ENCODE data around the gene NACC2.
"Not testable (repeated sequence)": the region's sequence is repeated elsewhere in the genome, so short reads cannot be mapped to it uniquely, and the experiment has no call there.

NACC2 gene

DNA sequence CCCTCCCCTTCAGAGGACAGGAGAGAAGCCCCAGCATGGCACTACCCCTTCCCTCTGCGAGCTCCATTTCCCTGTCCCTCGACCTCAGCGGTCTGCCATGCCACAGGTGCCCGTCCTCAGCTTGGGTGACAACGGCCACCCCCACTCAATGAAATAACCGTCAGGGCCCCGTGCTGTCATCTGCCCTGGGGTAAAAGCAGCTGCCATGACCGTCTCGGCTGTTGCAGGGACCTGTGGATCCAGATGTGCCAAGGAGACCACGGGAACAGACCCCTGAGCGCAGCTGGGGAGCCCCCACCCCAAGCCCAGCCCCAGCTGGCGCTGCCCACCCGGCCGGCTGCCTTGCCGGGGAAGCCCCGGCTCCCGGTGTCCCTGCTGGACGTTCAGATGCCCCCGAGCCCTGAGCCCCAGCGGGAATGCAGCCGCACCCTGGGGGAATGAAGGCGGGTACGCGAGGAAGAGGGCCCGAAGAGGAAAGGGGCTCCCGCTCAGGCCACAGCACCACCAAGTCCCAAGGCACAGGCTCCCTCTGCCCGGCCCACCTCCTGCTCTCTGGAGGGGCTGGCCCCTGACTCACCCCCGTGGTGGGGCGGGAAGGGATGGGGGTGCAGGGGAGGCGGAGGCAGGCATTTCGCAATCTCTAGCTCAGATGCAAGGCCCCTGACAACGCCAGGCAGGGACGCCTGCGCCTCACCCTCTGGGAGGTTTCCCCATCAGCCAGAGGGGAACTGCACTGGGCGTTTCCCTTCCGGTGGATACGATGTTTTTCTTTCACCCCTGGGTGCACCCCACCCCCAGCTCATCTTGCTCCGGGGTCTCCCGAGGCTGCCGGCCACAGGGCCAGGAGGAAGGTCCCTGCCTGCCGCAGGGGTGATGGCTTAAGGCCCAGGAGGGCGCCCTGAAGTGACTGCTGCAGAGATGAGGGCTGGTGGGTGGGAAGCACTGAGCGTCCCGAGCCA is 49.2 kb downstream of the NACC2 start:
- no peak for DNase-seq (ENCODE audit: low read depth, low spot score)

GRCh38 chr9:136044971-136045594 is 50.0 kb downstream of the NACC2 start:
- no peak for DNase-seq (ENCODE audit: low read depth, low spot score)

DNA sequence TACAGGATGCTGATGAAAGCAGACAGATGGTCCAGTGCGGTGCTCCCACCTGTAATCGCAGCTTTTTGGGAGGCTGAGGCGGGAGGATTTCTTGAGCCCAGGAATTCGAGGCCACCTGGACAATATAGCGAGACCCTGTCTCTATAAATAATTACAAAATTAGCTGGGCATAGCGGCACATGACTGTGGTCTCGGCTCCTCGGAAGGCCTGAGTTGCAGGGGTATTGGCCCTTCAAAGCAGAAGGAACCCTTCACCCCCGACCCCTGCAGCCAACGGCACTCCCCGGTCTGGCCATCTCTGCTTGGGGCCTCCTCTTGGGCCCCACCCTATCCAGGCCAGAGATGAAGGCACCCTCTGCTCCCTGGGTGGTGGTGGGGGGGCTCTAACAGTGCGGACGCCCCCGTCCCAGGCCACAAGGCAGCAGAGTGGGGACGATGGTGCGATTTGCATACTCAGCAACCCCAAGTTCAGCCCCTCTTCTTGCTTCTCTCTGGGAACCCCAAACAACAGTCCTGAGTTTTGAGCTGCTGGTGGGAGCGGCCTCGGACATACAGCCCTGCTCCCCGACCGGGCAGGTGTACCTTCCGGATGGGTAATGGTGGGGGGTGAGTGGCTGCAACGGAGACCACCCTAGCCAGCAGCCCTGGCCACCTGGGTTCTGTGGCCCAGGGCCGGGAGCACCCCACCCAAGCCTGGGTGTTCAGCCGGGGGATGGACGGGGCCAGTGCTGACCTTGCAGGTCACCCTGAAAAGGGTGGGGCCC is 50.7 kb downstream of the NACC2 start:
- no peak for DNase-seq (ENCODE audit: low read depth, low spot score)

DNA sequence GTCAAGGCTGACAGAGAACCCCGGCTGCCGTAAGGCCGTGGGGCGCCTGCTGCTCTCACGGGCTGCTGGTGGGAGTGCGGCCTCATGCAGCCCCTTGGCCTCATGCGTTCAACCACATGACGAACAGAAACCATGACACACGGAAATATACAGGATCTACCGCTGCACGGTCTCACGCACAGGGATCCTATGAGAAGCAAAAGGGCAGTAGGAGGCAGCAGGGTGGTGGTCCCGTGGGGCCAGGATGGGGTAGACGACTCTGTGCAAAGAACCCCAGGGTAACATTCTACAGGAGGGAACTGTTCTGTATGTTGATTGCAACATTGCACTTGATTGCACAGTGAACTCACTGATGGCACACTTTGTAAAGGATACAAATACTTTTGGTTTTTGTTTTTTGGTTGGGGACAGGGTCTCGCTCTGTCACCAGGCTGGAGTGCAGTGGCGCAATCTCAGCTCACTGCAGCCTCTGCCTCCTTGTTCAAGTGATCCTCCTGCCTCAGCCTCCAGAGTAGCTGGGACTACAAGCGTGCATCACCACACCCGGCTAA is 51.6 kb downstream of the NACC2 start:
- DNase-seq (ENCODE audit: low read depth, low spot score), result no peak

- no peak for DNase-seq (ENCODE audit: low read depth, low spot score)
Observed at GRCh38 chr9:136042541-136042940, 52.5 kb downstream of the NACC2 start.

- DNase-seq (ENCODE audit: low read depth, low spot score), result not testable (repeated sequence)
Observed at GRCh38 chr9:136040848-136041247, 54.2 kb downstream of the NACC2 start.

- no peak for DNase-seq (ENCODE audit: low read depth, low spot score)
Observed at GRCh38 chr9:136039488-136039887, 55.6 kb downstream of the NACC2 start.

GRCh38 chr9:136036848-136037247 is 58.2 kb downstream of the NACC2 start:
- no peak for DNase-seq (ENCODE audit: low read depth, low spot score)

GRCh38 chr9:136036050-136036449 is 59.0 kb downstream of the NACC2 start:
- no peak for DNase-seq (ENCODE audit: low read depth, low spot score)

DNA sequence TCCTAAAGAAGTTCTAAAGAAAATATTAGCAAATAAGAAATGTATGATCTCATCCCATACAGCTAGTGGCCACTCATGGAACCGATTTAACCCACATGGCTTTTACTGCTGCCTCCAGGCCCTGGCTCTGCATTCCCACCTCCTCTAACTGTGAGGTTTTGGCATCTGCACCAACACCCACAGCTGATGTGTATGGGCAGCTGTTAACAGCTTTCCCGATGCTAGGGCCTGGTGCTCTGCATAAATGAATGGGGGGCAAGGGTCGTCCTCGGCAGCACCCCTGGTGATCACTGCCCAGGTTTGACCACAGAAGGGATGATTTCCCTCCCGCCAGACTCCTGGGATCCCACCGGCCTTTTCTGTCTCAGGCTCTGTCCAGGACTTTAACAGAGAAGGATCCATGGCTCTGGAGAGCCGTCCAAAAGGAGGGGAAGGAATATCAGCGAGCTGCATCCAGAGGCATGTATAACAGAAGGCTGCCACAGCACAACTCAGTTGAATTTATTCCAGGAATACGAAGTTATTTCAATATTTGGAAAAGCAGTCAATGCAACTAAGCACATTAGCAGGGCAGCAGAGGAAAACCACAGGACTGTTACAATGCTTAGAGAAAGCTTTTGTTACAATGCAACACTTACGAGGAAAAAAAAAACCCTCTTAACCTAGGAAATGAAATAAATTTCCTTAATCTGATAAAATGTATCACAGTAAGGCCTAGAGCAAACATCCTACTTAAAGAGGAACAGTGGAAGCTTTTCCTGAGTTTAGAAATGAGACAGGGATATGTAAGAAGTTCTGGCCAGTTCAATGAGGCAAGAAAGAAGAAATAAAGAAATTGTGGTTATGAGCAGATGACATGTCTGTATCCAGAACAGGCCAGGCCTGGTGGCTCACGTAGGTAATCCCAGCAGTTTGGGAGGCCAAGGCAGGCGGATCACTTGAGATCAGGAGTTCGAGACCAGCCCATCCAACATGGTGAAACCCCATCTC is 63.1 kb downstream of the NACC2 start:
- no peak for DNase-seq (ENCODE audit: low read depth, low spot score)

DNA sequence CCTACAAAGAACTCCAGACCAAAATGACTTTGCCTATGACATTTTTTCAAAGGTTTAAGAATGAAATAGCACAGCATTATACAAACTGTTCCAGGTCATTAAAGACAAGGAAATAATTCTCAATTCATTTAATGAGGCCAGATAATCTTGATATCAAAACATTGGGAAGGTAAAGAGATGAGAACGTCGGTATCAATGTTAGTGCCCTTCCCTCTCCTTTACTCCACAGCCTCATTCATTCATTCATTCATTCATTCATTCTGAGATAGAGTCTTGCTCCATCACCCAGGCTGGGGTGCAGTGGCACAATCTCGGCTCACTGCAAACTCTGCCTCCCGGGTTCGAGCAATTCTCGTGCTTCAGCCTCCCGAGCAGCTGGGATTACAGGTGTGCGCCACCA is 64.0 kb downstream of the NACC2 start:
- DNase-seq (ENCODE audit: low read depth, low spot score), result no peak

DNA sequence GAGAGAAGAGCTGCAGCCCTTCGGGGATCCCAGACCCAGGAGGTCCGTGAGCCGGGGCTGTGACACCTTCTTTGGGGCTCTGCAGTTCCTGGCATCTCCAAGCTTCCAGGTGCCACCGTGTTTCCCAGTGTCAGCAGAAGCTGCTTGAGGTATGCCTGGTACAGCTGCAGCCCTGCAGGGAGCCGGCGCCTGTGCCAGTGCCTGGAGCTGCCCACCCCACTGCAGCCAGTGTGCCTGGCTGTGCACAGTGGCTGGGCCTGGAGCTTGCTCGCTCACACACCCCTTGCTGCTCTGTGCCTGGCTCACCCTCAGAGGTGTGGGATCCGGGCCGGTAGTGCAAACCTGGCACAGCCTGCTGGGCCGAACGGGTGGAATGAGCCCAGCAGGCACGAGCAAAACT is 65.5 kb downstream of the NACC2 start:
- DNase-seq (ENCODE audit: low read depth, low spot score), result no peak

- DNase-seq (ENCODE audit: low read depth, low spot score), result no peak
Observed at GRCh38 chr9:136028760-136029470, 66.2 kb downstream of the NACC2 start.

DNA sequence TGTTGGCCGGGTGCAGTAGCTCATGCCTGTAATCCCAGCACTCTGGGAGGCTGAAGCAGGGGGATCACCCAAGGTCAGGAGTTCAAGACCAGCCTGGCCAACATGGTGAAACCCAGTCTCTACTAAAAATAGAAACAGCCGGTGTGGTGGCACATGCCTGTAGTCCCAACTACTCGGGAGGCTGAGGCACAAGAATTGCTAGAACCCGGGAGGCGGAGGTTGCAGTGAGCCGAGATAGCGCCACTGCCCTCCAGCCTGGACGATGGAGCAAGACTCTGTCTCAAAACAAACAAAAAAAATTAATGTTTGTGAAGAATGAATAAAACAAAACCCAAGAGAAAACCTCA is 68.2 kb downstream of the NACC2 start:
- DNase-seq (ENCODE audit: low read depth, low spot score), result not testable (repeated sequence)

- no peak for DNase-seq (ENCODE audit: low read depth, low spot score)
Observed at GRCh38 chr9:136026266-136026942, 68.7 kb downstream of the NACC2 start.

GRCh38 chr9:136025481-136025880 is 69.6 kb downstream of the NACC2 start:
- DNase-seq (ENCODE audit: low read depth, low spot score), result no peak

DNA sequence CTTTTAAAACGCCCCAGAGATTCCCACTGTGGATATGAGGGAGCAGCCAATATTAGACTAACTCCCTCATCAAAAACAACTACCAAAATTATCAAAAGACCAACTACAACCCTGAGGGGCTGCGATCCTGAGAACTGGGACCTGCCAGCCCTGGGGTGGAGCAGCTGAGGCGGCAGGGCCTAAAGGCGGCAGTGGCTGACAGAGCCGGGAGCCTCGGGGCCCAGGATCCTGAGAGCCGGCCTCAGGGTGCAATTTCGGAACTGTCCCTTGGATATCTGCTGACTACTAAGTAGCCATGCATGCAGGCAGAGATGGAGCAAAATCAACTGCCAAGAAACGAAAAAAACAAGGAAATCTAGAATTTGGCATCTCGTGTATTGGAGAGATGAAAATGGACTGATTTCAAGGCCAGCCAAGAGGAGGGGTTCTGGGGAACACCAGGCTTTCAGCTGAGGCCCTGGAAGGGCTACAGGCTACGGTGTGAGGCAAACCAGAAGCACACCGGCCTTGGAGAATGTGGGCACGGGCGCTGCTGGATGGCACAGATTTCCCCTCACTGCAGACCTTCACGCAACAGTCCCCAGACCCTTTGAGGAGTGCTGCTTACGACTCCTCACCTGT is 70.3 kb downstream of the NACC2 start:
- DNase-seq (ENCODE audit: low read depth, low spot score), result no peak

DNA sequence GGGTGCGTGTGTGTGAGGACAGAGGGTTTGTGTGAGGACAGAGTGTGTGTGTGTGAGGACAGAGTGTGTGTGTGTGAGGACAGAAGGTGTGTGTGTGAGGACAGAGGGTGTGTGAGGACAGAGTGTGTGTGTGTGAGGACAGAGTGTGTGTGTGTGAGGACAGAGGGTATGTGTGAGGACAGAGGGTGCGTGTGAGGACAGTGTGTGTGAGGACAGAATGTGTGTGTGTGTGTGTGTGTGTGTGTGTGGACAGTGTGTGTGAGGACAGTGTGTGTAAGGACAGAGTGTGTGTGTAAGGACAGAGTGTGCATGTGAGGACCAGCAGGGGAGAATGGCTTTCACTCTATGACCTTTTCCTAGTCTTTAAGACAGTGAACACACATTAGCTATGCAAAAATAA is 70.8 kb downstream of the NACC2 start:
- no peak for DNase-seq (ENCODE audit: low read depth, low spot score)
